Upper lobe of right lung (tissue), 1 donor: Measurements from ENCODE around the gene GABRA4. TPM values are rescaled to one million over a fixed set of nuclear protein-coding genes. Genes with fewer than 3 reads are reported as not detected.

Experiments
- ATAC-seq: fragments of 200-7000 bp; cut with Tn5 transposase; one replicate; pipeline ENCODE4 v1.9.1; 2020; ENCODE audit warnings: mild to moderate bottlenecking, moderate library complexity
- DNase-seq: peaks from one replicate; pipeline ENCODE4 v3.0.0-alpha.2; 2020
- H3K27ac ChIP-seq: fragments of 200-600 bp; one replicate; pipeline ENCODE4 v1.8.0; 2022
- H3K27me3 ChIP-seq: fragments of 200-600 bp; one replicate; pipeline ENCODE4 v1.8.0; 2022; ENCODE audit warnings: mild to moderate bottlenecking
- H3K36me3 ChIP-seq: fragments of 200-600 bp; one replicate; pipeline ENCODE4 v1.8.0; 2022
- H3K4me1 ChIP-seq: fragments of 200-600 bp; one replicate; pipeline ENCODE4 v1.8.0; 2022
- H3K4me3 ChIP-seq: fragments of 200-600 bp; one replicate; pipeline ENCODE4 v1.8.0; 2022; ENCODE audit warnings: mild to moderate bottlenecking
- H3K9me3 ChIP-seq: fragments of 200-600 bp; one replicate; pipeline ENCODE4 v1.8.0; 2022
- CTCF ChIP-seq: fragments of 200-600 bp; IDR thresholded peaks from one replicate; pipeline ENCODE4 v1.8.0; 2022; ENCODE audit warnings: antibody characterized with exemption
- intact Hi-C: fragments of 100-400 bp; cut with DNase I; formaldehyde crosslinking; loops from one replicate; pipeline ENCODE4 v1.11.0; 2022
- total RNA-seq: library from RNA; stranded (reverse); fragmentation: NEBNext Ultra II Directional; extraction: Animal tissue kit (Norgen Biotek cat#: 25700); gene quantifications from one replicate; pipeline ENCODE4 v1.2.1, GENCODE V29; 2021
- donor health status: DM: no; HTN: yes; CAD: no; lungs with severe emphysema.

Gene GABRA4
- total RNA-seq, 1 donor from 2014 or later = not detected

- intact Hi-C loops = no loop called here
- Histone ChIP-seq H3K4me3 (no peak overlapping the region), H3K36me3 (no peaks in the 10 kb centered on the region), H3K27ac (no peak overlapping the region), H3K27me3 (no peaks in the 10 kb centered on the region), H3K4me1 (no peaks in the 10 kb centered on the region), H3K9me3 (no peaks in the 10 kb centered on the region)
- no peak for ATAC-seq
- no peak for DNase-seq
- TF ChIP-seq CTCF = no peak
Observed at GRCh38 chr4:46870411-46870810, 123.0 kb downstream of the GABRA4 start.

Other genes with a start within 250 kb of the GABRA4 start
- not detected for gene COX7B2, start 84.3 kb downstream of the GABRA4 start, total RNA-seq
- gene GABRB1, start 38.0 kb upstream of the GABRA4 start, total RNA-seq = not detected